ENCODE data around the gene DOK4.
"Not testable (repeated sequence)": the region's sequence is repeated elsewhere in the genome, so short reads cannot be mapped to it uniquely, and the experiment has no call there.

The DOK4 gene

DNA sequence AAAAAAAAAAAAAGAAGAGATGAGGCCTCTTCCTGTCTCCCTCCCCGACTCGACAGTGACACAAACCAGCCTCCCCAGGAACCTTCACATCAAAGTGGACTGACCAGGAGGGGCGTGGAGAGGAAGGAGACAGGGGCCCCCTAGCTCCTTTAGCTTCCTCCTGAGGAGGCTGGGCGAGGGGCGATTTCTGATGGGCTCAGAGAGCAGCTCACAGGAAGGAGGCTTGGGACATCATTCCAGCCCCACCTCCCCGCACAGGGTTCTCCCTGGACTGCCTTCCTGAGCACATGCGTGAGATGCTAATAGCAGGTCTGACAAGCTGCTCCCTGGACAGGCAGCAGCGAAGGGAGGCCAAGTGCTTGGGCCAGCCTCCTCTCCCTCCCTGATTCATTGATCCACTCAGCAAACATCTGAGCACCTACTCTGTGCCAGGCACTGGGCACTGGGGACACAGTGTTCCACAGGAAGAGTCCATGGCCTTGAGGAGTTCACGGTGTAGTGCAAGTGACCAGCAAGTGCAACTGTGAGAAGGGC lies 14.4 kb upstream of the DOK4 start:
- DNase-seq, result no peak

DNA sequence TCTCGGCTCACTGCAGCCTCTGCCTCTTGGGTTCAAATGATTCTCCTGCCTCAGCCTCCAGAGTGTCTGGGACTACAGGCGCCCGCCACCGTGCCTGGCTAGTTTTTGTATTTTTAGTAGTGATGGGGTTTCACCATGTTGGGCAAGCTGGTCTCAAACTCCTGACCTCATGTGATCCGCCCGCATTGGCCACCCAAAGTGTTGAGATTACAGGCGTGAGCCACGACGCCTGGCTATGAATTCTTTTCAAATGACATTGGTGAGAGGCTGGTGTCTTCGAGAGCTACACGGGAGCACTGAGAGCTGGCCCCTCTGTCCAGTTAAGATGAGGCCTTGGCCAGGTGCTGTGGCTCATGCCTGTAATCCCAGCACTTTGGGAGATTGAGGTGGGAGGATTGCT lies 13.6 kb upstream of the DOK4 start:
- DNase-seq, result not testable (repeated sequence)

DNA sequence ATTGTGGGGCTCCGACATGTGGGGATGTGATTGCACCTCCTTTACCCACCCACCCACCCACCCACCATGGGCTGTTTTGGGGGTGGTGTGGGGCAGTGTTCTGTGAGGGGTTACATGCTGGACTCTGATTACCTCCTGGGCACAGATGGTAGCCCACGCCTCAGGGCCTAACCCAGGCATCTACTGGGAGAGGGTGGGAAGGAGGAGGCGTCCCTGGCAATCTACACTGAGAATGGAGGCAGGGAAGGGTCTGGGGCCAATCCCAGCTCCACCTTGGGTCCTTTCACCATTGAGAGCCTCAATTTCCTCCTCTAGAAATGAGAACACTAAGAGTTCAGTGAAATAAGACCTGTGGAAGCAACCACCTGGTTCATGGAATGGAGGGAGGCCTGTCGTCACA lies 11.7 kb upstream of the DOK4 start:
- no peak for DNase-seq

DNA sequence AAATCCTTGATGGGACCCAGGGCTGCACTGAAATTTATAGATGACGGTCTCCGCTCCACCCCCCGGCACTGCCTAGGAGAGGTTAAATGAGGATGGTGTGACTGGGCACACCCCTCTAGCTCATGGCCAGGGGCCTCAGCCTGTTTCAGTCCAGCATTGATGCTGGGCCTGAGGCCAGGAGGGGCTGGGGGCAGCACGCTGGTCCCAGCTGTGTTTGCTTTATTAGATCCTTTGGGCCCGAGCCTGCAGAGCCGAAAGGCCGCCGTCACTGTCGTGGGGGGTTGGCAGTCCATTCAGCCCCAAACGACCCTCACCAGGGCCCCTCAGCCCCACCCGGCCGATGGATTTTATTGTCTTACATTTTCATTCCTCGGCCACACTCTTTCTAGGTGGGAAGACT lies 10.8 kb upstream of the DOK4 start:
- no peak for DNase-seq

DNA sequence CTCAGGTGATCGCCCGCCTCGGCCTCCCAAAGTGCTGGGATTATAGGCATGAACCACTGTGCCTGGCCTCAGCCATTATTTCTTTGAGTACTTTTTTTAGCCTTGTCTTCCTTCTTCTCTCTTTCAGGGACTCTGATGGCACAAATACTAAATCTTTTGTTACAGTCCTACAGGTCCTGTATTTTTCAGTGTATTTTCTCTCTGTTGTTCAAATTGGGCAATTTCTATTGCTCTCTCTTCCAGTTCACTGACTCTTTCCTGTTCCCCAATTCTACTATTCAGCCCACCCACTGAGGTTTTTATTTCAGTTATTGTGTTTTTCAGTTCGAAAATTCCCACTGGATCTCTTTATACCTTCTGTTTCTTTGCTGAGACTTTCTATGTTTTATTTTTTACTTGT lies 7.5 kb upstream of the DOK4 start:
- DNase-seq, result no peak

DNA sequence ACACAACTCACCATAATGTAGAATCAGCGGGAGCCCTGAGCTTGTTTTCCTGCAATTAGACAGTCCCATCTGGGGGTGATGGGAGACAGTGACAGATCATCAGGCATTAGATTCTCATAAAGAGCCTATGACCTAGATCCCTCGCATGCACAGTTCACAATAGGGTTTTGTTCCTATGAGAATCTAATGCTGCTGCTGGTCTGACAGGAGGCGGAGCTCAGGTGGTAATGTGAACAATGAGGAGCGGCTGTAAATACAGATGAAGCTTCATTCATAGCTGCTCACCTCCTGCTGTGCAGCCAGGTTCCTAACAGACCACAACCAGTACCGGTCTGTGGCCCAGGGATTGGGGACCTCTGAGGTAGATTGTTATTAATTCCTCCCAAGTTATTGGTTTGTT lies 2.9 kb upstream of the DOK4 start:
- no peak for DNase-seq

DNA sequence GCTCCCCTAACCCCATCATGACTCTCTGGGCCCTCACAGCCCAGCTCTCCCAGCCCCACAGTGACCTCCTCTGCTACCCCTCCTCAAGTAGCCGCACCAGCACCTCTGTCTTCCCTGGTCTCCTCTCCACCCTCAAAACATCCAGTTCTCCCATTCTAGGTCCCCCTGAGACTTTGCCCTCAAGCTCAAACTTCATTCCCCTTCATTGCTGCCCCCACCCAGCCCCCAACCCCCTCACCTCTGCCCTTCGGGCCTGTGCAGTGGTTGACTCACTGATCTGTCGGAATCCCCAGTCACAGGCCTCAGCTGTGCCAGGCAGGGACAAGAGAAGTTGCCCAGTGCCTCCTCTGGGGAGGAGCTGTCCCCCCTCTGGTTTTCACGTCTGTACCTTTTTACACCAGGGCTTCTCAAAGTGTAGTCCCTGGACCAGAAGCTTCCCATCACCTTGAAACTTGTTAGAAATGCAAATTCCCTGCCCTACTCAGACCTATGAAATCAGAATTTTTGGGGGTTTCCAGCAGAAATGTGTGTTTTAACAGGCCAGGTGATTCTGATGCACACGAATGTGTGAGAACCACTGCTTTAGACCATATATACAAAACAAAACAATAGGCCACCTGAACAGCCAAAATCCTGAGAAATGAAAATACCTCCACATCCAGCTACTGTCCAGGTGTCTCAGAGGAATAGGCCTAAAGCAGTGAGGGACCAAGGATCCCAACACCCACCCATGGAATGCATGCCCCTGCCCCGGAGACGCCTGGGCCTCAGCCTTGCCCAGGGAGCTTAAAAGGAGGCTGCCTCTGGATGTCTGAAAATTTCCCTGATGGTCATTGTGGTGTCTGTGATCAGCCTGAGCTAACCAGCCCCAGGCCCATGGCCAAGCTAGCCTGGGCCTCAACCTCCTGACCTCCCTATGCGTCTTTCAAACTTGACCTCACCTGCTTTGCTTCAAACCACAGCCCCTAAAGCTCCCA lies 853 bp upstream of the DOK4 start:
- DNase-seq, result no peak

DNA sequence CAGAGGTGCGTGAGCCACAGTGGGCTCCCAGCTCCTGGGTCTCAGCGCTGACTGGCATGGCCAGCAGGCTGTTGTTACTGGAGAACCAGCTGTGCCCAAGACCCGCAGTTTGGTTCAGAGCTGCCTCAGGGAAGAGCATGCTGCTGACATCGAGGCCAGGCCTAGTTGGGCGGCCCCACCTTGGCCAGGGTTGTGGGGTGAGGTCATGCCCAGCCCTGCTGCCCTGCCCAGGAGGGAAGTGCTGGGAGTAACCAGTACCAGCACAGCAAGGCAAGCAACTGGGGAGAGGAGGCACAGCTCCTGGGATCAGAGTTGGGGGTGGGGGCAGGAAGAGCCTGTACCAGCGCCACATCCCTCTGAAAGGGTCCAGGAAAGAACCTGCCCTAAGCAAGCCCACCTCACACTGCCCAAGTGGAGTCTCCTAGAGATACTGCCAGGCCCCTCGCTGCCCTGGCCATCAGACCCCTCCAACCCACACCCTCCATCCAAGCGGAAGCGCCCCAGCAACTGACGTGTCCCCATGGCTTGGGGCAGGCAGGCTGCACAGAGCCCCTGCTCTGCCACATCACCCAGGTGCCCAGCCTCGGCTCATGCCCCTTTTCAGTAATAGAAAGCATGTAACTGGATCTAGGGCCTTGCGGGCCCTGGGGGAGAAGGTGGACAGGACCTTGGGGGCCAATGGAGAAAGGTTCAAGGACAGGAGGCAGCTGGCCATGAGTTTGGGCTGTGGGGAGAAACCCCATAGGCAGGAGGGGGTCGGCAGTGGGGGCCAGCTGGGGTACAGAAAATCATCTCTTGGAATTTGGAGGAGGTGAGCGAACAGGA lies 990 bp downstream of the DOK4 start:
- no peak for DNase-seq

DNA sequence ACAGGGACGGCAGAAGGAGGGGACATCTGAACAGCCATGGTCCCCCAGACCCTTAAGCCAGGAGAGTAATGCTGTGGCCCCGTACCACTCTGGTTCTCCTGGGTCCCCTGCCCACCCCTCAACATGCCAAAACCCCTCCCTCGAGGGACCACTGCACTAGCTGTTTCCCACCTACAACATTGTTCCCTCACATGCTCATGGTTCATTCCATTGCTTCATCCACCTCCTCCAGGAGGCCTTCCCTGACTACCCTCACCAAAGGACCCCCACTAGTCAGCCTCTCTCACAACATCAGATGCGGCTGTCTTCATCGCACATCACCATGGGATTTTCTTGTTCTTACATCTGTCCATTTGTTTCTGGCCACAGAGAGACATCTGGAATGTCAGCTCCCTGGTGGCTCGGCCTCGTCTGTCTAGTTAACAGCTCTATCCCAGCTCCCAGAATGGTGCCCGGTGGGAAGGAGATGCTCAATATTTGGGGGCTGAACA lies 1.7 kb downstream of the DOK4 start:
- DNase-seq, result no peak

DNA sequence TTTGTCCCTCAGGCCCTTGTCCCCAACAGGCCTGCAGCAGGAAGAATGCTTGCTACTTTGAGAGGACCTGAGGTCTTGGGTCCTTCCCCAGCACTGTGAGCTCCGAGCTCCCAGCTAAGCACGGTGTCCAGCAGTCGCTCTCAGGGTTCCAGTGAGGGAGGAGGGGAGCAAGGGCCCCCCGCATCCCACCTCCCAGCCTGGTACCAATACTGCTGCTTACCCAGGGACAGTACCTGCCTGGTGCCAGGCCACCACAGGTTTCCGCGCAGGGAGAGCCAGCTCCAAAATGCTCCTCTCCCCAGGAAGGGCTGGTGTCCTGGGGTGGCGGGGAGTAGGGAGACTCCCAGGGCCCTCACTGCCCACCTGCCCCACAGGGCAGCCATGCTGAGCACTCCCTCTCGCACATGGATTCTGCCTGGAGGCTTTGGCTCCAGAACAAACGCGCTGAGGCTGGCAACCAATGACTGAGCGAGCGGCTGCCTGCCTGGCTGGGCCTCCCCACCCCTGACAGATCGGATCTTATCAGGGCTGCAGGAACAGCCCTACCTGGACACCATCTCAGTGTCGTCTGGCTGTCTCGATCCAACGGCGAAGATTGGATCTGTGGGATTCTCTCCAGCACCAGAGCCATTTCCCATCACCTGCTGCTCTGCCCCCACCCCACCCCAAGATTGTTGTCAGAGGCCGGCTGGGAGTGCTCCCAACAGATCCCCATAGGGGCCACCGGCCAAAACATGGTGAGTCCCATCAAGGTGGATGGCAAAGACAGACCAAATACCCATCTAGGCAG lies 2.4 kb downstream of the DOK4 start:
- no peak for DNase-seq

DNA sequence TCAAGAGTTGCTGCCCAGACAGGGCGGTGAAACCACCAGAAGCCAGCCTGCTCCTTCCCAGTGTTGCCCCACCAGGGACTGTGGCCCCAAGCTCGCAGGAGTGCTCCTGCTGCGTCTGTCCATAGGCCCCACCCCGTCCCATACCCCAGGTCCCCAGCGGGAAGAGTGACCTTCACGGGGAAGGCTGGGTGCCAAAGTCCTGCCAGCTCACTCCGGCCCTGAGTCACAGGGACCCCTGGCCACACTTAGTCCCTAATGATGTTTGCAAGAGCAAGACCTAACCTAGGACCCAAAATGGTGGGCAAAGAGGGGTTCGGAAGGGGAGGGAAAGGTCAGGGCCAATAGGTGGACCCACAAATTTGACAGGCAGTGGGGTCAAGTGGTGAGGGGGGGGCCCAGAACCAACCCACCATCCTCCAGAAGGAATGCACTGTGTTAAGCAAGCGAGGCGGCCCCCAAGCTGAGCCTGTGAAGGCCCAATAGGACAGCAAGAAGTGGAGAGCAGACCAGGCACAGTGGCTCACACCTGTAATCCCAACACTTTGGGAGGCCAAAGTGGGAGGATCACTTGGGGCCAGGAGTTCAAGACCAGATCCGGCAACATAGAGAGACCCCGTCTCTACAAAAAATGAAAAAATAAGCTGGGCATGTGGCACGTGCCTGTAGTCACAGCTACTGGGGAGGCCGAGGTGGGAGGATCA lies 3.3 kb downstream of the DOK4 start:
- no peak for DNase-seq

DNA sequence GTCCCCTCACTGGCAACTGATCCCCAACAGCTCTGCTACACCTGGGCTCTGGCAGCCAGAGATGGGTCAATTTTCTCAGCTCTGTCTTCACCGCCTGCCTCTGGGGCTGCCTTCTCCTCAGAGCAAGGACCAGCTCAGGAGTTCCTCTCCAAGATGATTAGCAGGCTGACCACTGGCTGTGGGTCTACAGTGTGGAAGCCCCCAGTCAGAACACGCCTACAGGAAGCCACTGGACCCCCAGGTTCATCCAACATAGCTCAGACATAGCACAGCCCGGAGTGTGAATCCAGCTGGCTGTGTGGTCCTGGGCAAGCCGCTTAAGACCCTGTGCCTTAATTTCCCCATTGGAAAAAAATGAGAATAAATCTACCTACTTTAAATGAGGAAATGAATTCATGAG lies 4.9 kb downstream of the DOK4 start:
- DNase-seq, result no peak

DNA sequence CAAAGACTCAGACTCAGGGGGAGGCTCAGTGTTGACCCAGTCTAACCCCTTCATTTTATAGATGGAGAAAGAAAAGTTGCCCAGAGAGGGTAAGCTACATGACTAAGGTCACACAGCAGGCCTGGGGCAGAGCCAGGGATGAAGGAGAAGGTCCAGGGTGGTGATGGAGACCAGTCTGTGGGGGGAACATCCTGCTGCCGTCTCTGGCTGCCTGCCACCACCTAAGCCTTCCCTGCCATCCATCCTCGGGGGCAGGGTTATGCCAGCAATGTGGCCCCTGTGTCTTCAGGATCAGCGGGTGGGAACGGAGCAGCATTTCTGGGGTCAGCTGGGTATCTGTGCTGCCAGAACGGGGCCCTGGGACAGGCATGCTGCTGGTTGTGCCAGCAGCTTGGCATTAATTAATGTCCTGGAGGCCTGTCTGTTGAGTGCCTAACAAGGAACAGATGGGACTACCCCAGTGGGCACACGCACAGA lies 5.5 kb downstream of the DOK4 start:
- DNase-seq, result no peak

DNA sequence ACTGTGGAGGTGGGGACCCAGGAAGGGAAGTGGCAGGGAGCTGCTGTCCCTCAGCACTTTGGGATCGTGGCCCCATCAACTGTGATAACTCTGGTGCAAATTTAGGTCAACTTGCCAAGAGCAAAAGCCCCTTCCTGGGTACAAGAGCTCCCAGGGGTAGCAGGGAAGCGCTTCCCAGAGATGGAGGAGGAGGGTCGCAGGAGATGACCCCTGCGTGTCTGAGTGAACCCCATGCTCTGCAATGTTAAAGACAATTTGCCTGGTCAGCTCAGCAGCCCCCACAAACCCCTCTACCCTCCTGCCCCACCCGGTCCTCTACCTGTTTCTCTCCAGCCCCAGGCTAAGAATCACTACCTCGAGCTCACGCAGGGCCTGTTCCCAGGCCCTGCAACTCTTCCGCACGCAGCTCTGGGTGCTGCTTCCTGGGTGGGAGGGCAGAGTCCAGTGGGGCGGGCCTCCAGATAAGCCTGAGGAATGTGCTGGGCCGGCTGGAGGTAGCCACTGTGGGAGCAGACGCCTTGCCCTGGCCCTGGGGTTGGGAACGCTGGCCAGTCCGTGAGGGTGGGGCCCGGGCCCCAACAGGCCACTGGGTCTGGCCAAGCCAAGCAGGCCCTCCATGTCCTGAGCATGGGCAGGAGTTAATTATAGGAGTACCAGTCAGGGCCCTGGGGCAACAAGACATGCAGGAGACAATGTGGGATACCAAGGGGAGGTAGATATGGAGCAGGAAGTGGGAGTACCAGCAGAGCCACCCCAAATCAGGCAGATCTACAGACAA lies 6.1 kb downstream of the DOK4 start:
- no peak for DNase-seq

DNA sequence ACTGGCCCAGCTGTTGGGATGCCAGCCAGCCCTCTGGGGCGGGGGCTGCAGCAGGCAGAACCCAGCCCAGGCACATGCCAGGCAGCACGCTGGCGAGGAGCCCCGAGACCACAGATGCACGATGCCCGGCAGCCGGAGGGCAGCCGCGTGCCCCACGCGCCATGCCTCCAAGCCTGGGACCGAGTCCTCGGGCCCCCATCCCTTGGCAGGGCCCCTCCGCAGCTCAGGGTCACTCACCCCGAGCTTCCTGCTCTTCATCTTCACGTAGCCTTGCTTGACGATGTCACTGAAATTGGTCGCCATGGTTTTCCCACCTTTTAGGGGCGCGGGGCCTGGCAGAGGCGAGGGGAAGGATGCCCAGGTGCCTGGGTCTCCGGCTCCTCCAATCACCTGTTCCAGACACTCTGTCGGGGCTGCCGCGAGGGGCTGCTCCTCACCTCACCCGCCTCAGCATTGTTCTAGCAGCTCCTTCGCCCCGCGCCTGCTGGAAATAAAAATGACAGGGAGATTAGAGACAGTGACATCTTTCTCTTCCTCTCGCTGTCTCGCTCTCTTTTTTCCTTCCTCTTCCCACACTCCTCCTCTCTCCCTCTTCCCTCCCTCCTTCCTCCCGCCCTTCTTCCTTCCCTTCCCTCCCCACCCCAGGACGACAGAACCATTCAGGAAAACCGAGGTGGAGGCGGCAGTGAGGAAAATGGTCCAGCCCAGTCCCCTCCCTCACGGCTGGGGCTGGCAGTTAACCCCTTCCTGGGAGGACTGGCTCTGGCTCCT lies 6.9 kb downstream of the DOK4 start:
- DNase-seq, result no peak

DNA sequence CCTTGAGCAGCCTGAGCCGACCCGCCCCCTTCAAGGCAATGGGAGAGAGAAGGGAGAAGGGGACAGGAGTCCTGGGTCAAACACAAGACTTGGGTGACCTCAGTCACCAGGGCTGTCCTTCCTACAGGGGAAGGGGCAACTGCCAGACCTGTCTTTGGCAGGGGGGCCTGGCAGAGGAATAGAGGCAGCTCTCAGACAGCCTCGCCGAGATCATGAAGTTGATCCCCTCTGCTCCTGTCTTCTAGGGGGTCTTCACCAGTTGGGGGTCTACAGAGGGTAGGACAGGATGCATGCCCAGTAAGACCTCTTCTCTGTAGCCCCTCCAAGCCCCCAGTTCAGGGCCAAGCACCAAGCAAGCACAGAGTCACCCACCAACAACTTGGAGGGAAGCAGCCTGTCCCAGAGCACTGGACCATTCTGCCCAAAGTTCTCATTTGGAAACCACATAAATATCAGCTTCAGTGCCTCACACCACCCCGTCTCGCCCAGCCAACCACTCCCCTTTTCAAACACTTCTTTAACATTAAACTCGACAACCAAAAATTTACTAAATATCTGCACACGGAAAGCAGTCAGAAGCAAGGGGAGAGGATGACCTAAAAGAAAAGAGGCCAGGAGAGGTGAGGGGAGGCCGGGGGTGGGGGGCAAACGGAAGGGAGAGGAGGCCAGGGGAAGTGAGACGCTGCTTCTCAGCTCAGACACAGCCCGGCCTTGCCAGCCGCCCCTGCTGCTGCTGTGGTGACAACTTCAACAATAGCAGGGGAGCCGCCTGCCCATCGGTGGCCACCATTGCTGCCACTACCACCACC lies 7.7 kb downstream of the DOK4 start:
- DNase-seq, result no peak

DNA sequence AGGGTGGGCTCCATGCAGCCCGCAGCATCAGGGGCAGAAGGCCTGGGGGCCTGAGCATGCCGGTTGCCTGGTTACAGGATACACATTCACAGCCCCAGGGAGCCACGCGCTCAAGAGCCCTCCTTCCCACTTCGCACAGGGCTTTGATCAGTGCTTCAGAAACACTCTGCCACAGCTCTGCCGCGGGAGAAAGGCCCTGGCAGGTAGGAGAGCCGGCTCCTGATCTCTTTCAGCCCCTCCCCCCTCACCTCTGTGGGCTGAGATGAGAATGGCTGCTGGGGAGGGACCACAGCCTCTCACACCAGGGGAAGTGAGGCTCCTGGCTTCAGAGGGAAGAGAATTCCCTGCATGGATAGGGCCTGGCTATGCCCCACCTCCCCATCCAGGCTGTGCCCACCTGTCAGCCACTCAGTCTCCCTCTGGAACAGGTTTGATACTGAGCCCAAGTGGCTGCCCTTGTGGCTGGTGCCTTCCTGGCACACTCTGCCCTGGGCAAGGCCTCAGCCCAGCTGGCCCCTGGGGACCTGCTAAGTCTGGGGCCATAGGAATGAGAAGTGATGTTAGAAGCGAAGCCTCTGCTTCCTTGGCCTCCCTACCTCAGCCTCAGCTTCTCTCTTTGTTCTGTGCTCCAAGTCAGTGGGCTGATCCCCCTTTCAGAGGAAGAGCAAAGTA lies 8.6 kb downstream of the DOK4 start:
- DNase-seq, result no peak

DNA sequence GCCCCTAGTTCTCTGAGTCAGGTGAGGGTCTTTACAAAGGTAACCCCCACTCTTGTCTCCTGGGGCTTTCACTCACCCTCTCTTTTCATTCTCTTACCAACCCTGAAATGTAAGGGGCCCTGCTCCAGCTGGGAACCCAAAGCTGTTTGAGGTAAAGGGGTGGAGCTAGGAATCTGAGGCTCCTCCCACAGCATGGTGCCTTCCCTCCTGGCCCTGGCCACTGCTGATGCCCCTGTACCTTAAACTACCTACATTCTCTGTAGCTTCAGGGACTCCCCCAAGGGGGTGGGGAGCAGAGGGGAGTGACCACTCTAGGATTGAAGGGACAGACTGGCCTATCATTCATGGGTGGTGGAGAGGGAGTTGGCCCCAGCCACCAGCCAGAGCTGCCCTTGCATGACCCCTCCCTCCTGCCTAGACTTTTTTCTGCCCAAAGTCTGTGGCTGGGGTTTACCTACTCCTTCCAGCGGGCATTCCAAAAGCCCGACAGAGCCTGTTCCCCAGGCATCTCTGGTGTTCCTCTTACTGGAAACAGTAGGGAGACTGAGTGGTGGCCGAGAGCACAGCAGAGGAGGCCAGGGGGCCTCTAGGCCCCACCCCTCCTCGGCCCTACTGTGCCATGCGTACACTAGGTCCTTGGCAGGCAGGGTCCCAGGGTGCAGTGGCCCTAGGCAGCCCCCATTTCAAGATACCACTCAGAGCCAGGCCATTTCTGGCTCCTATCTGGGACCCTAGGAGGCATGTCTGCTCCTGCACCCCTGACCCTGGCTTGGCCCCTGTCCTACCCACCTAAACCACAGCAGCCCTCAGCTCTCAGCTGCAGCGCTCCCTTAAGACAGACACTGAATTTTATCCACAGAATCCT lies 9.5 kb downstream of the DOK4 start:
- no peak for DNase-seq
